Kidney (tissue), 14 donors: ENCODE results near the gene HOXB6. TPM values are rescaled to one million over a fixed set of nuclear protein-coding genes. Genes with fewer than 3 reads are reported as not detected.
A peak's percentile ranks its signal among the peaks of the same experiment; 100 is the strongest.

Source experiments
- DNase-seq, 5 donors: peaks; one replicate each; pipeline ENCODE4 v3.0.0-alpha.2; 2013 to 2020
- FAIRE-seq: peaks from 2 replicates; lab custom pipeline; 2012; peaks lifted over from hg19 to GRCh38; lab: Jason Lieb, UNC
- H3K27ac ChIP-seq, 2 donors: one replicate each; pipeline ENCODE4 v1.7.0; 2013; ENCODE audit warnings: low read depth in 2 of 2, low read length in 2 of 2, inconsistent platforms in 1 of 2
- H3K27me3 ChIP-seq: one replicate; pipeline ENCODE4 v1.7.1; 2013; ENCODE audit warnings: low read length, inconsistent platforms; ENCODE audit not compliant: control insufficient read depth, insufficient read depth
- H3K36me3 ChIP-seq, 3 donors: one replicate each; pipeline versions ENCODE4 v1.7.0 to v1.7.1; 2013; ENCODE audit warnings: low read length in 3 of 3, control low read depth in 1 of 3, inconsistent platforms in 1 of 3; ENCODE audit not compliant: insufficient read depth in 3 of 3, control insufficient read depth in 2 of 3
- H3K4me1 ChIP-seq, 3 donors: one replicate each; pipeline versions ENCODE4 v1.7.0 to v1.7.1; 2013; ENCODE audit warnings: low read length in 3 of 3, inconsistent platforms in 1 of 3, low read depth in 1 of 3; ENCODE audit not compliant: control insufficient read depth in 2 of 3, insufficient read depth in 2 of 3
- H3K4me3 ChIP-seq, 3 donors: one replicate each; pipeline versions ENCODE4 v1.7.0 to v1.8.1; 2013; ENCODE audit warnings: low read length in 3 of 3, control low read depth in 1 of 3, inconsistent platforms in 1 of 3
- H3K9ac ChIP-seq, 3 donors: one replicate each; pipeline versions ENCODE4 v1.7.0 to v1.7.1; 2013; ENCODE audit warnings: low read length in 3 of 3, control low read depth in 1 of 3, inconsistent platforms in 1 of 3
- H3K9me3 ChIP-seq, 3 donors: one replicate each; pipeline versions ENCODE4 v1.7.0 to v1.7.1; 2013; ENCODE audit warnings: low read length in 3 of 3, control low read depth in 1 of 3, inconsistent platforms in 1 of 3; ENCODE audit not compliant: control insufficient read depth in 2 of 3, insufficient read depth in 1 of 3
- intact Hi-C: fragments of 100-400 bp; cut with DNase I; formaldehyde crosslinking; loops from one replicate; pipeline ENCODE4 v1.11.1; 2022
- polyA plus RNA-seq: library from polyadenylated mRNA; stranded (reverse); fragments of 350-450 nt; fragmentation: Illumina TruSeq; extraction: RNeasy Lipid Tissue Mini Kit (QIAGEN cat#74804); gene quantifications from one replicate; pipeline ENCODE4 v1.2.3, GENCODE V29; 2014; ENCODE audit warnings: low read depth, low replicate concordance; ENCODE audit not compliant: insufficient read depth
- total RNA-seq: library from RNA; stranded (reverse); fragmentation: NEBNext Ultra II Directional; extraction: Animal tissue kit (Norgen Biotek cat#: 25700); gene quantifications from one replicate; pipeline ENCODE4 v1.2.1, GENCODE V29; 2021
- TF ChIP-seq, protein P1 (sequence below): IDR thresholded peaks from 3 replicates; pipeline ENCODE4 v1.5.1; 2012; ENCODE audit warnings: mild to moderate bottlenecking, moderate library complexity, borderline replicate concordance; ENCODE audit not compliant: insufficient read depth; ENCODE audit errors: extremely low read depth
- donor health status: control.
- donor health status: control.
- donor health status: control.
- donor health status: control.
- donor health status: control.
- donor health status: DM: yes; HTN: yes; CAD: no.
- donor health status: Normal renal cell carcinoma (clear cell type).

Gene HOXB6
- total and polyA plus RNA-seq, 2 donors from 2014 or later: 44.0 to 90.2 TPM

DNA sequence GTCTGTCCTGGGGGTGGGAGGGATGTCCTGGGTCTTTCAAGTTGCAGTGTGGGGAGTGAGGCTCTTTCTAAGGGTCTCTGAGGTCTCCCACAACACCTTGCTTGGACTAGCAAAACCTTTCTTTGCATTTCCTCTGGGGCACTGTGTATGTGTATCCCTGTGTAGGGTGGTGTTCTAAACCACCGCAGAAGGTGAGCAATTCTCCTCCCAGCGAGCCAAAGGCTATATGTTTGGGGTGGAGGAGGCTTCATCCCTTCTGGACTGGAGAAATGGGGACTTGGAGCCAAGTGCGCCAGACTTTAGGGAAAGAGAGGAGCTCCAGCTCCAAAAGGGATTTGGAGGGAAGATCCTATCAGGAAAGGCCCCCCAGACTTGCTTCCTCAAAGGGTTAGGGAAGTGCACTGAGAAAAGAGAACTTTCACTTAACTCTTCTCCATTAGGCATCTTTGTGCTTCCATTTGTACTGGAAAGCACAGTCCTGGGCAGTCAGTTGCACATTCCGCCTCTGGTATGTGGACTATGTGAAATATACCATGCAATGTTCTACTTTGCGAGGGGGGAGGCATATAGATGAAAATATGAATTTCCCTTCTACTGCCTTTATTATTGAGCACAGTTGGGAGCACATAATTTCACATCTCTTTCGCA, 40.2 kb upstream of the HOXB6 start:
- H3K9ac ChIP-seq: no peak overlapping the region
- TF ChIP-seq, protein P1, sequence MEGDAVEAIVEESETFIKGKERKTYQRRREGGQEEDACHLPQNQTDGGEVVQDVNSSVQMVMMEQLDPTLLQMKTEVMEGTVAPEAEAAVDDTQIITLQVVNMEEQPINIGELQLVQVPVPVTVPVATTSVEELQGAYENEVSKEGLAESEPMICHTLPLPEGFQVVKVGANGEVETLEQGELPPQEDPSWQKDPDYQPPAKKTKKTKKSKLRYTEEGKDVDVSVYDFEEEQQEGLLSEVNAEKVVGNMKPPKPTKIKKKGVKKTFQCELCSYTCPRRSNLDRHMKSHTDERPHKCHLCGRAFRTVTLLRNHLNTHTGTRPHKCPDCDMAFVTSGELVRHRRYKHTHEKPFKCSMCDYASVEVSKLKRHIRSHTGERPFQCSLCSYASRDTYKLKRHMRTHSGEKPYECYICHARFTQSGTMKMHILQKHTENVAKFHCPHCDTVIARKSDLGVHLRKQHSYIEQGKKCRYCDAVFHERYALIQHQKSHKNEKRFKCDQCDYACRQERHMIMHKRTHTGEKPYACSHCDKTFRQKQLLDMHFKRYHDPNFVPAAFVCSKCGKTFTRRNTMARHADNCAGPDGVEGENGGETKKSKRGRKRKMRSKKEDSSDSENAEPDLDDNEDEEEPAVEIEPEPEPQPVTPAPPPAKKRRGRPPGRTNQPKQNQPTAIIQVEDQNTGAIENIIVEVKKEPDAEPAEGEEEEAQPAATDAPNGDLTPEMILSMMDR: no peak

DNA sequence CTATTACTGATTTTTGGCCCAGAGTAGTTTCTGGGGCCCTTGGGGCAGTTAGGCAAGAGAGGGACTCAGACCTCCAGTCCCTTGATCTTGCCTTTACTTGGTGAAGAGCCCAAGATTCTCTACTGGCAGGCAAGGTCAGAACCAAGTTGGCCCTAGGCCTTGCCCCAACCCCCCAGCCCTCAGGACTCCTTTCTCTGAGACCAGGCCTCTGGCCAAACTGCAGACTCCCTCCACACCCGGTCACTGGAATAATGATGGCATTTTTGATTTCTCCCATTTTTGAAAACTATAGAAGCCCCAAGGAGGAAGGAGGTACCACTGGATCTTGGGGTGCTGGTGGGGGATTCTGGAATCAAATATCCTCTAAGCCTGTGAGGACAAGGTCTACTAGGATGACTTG, 39.4 kb upstream of the HOXB6 start:
- Histone ChIP-seq H3K9me3 (no peaks in the 10 kb centered on the region), H3K27me3 (peaks cover 42% of the 10 kb centered on the region), H3K36me3 (no peaks in the 10 kb centered on the region), H3K9ac (no peak overlapping the region), H3K27ac (no peak overlapping the region), H3K4me3 (no peak overlapping the region), H3K4me1 (peaks cover 0 to 4% (median 0%) of the 10 kb centered on the region in 3 donors)
- peak in 1 of 5 donors; percentile 35 for DNase-seq
- intact Hi-C loops: no loop called here
- TF ChIP-seq, protein P1: no peak
- FAIRE-seq: no peak

More for the DNA sequence above, 40.2 kb upstream of the HOXB6 start:
- peak in 1 of 5 donors; percentile 28 for DNase-seq
- Histone ChIP-seq H3K4me1 (peaks cover 0 to 4% (median 0%) of the 10 kb centered on the region in 3 donors), H3K9me3 (no peaks in the 10 kb centered on the region), H3K27me3 (peaks cover 42% of the 10 kb centered on the region), H3K4me3 (no peak overlapping the region), H3K36me3 (no peaks in the 10 kb centered on the region), H3K27ac (no peak overlapping the region)
- intact Hi-C loops: no loop called here
- FAIRE-seq: no peak

DNA sequence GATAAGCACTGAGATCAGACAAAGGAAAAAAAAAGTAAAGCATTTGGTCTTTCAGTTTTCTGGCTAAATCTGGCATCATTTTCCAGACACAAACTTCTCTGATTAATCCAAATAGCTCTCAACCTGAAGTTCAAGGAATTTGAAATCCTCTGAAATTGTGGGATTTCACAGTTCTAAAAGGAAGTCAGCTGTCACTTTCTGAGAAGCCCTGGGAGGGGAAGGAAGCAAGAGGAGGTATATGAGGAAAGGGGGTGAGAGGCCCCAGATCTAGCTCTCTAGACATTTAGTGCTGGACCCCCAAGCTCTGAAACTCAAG, 38.9 kb upstream of the HOXB6 start:
- Histone ChIP-seq H3K4me3 (no peak overlapping the region), H3K9me3 (no peaks in the 10 kb centered on the region), H3K27ac (no peak overlapping the region), H3K36me3 (no peaks in the 10 kb centered on the region), H3K4me1 (peaks cover 0 to 4% (median 0%) of the 10 kb centered on the region in 3 donors), H3K27me3 (peaks cover 42% of the 10 kb centered on the region), H3K9ac (no peak overlapping the region)
- intact Hi-C loops: no loop called here
- TF ChIP-seq, protein P1: no peak
- FAIRE-seq (no peak), DNase-seq (no peak)
